Erythroblast (primary cell): ENCODE measurements around the gene DPP4.
A peak's percentile ranks its signal among the peaks of the same experiment; 100 is the strongest.

Experiments
- DNase-seq, 2 experiments: peaks; one replicate each; lab custom pipeline; 2025; lab: John Stamatoyannopoulos, UW
- GATA1 ChIP-seq: IDR thresholded peaks from 2 replicates; pipeline ENCODE4 v1.6.1; 2011; ENCODE audit warnings: low read depth, mild to moderate bottlenecking, control low read depth, low read length, moderate library complexity
- POLR2A ChIP-seq: IDR thresholded peaks from 2 replicates; pipeline ENCODE4 v1.6.1; 2011; ENCODE audit warnings: mild to moderate bottlenecking, low read length

The DPP4 gene

DNA sequence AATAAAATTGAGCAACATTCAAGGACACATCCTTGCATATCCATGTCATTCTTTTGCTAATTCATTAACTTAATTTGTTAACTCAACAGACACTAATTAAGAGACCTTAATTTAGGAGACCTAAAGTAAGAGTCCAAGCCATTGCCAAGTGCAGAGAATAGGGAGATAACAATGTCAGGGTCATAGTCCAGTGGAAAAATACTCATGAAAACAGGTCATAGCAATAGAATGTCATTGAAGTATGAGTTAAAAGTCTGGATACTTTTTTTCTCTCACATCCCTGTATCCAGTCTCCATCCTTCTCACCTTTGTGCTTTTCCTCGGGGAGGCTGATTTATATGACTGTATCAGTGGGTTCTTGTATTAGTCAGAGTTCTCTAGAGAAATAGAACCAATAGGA lies 26.6 kb upstream of the DPP4 start:
- DNase-seq = no peak
- TF ChIP-seq POLR2A = no peak
- TF ChIP-seq GATA1 = no peak

DNA sequence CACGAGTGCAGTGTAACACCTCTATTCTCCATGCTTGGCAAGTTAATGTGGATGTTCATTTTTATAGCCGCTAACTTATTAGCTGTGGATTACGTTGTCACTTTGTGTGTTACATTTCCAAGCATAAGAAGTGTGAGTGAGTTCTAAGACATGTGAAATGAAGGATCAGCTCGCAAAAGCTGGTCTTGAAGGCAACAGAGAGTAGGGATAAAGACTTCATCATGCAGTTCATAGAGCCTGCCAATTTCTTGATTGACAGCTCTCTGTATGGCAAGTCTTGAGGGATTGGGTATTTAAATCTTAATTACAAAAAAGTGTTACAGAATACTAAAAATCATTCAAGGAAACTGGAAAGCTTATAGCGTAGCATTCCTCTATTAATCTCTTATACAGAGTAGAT lies 25.8 kb upstream of the DPP4 start:
- DNase-seq = no peak
- TF ChIP-seq POLR2A (no peak), GATA1 (no peak)

DNA sequence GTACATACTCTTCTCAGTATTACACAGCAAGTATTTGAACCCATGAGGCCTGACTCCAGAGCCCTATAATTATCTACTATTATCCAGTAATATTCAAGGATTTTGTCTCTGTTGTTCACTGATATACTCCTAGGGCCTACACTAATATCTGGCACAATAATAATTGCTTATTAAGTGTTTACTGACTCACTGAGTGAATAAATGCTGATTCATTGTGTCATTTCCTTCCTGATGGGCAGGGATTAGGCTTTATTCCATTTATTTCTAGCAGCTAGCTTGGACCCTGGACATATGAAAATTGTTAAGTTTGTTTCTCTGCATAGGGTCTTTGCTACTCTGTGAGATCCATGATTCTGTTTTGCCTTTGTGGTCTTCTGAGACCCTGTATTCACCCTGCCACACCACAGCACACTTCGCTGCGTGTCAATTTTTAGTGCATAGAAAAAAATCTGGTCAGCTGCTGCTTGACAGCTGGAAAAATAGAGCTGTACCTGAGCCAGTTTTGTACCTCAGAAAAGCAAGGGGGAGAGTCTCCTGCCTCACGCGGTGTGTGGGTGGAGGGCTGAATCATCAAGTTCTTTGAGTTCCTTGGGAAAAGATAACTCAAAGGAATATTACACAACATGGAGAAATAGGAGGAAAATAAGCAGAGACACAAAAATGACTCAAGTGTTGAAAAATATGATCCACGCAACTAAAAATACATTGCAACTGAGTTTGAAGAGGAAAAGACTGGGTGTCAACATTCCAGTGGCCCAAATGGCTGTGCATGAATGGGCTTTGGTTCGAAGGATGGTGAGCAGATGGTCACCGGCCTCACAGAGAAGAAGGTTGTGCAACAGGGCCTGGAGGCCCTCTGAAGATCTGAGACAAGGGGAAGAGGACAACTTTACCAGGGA lies 18.9 kb upstream of the DPP4 start:
- TF ChIP-seq GATA1 (no peak), POLR2A (no peak)
- peak in 1 of 2 experiments; percentile 33 for DNase-seq

DNA sequence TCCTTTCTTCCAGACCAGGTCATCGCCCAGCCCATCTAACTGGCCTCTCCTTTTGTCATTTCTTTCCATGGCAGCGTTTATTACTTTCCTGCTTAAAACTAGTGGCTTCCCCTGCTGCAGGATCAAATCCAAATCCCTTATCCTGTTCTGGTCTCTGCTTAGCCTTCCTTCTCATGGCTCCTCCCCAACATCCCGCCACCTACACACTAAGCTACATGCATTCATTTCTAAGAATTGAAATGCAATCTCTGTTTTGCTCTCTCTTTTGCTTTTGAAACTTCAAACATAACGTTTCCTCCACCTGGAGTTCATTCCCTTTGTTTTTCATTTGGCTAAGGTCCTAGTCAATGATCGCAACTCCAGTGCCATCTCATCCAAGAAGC lies 18.0 kb upstream of the DPP4 start:
- TF ChIP-seq GATA1 = no peak
- TF ChIP-seq POLR2A = no peak
- DNase-seq = no peak

DNA sequence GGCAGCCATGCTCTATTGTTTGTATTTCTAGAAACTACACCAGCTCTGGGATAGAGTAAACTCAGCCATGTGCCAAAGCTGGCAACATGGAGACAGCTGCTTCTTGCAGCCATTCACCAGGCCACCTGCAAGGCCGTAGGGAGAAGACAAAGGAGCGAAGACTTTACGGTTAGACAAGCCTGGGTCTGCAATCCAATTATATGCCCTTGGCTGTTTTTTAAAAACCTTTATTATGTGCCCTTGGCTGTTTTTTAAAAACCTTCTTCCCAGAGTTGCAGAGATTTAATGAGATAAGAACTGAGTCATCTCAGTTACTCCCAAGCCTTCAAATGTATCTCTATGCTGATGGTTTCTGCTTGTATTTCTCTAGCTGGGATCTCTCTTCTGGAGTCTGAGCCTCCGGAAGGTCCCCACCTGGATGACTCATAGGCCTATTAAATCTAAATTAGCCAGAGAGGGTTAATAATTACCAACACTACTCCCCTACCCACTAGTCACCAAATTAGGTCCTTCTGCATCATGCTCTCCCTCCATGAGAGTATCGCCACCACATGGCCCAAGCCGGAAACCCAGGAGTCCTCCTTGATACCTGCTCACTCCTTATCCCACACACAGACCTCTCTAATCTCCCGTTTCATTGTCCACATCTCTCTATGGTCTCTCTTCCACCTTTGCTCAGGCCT lies 17.5 kb upstream of the DPP4 start:
- no peak for DNase-seq

DNA sequence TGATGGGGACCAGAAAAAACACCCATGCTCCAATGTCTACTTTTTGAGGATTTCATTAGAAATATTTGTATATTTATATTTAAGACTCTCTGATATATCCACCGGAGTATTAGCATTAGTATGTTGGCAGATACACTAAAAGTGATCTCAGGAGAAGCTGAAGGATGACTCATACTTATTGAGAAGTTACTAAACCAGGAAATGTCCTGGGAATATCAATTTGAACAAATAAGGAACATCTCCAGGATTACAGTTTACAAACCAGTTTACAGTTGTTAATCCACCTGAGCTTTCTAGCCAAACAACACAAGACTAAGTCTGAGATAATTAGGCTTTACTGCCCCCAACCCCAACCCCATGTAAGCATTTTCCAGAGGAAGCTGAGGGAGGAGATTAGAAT lies 16.1 kb upstream of the DPP4 start:
- TF ChIP-seq POLR2A (no peak), GATA1 (no peak)
- DNase-seq = no peak

More for the DNA sequence above, 17.5 kb upstream of the DPP4 start:
- TF ChIP-seq GATA1 (no peak), POLR2A (no peak)

DNA sequence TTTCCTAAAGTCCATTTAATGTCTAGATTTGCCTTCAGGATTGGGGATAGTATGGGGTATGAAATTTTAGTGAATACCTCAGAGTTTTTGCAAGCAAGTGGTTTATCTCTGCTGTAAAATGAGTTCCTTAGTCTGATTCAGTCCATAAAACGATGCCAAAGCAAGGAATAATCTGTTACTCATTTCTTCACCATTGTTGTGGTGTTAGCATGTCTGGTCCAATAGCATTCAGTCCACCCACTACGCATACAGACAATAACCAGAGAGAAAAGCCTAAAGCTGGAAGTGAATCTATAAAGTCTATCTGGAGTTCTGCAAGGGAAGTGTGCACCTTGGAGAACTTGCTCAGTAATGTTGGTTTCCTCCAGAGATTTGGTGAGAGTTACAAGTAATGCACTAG lies 12.9 kb upstream of the DPP4 start:
- DNase-seq = no peak
- TF ChIP-seq GATA1 = no peak
- no peak for TF ChIP-seq POLR2A

DNA sequence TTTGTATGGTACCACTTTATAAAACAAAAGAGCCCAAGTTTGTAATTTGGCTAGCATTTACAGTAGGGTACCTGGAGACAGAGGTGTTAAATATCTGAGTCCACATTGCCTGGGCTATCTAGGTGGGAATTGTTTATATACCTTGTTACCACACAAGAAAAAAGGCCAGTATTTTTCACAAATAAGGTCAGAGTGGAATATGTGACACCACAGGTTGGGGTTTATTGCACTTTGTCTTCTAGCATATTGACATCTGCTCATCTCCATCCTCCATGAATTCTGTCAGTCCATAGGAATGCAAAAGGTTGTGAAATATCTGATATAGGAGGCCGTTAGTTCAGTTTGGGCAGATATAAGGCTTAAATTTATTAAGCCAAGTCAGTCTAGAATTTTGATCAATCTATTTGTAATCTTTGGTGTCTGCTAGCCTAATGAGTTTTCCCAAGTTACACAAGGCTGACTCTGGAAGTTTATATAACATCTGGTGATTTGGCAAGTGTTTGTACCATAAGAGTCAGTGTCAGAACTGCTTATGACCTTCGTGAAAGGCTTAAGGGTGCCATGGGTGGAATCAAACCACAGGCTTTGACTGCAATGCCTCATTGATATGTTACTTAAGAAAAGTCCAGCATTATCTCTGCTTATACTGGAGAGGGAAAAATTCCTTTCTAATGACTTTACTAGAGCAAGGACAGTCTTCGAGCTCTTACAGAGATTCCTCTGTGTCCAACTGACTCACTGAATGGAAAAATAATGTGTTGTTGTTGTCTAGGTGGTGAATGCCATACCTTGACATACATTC lies 11.3 kb upstream of the DPP4 start:
- TF ChIP-seq GATA1 (no peak), POLR2A (no peak)
- no peak for DNase-seq

DNA sequence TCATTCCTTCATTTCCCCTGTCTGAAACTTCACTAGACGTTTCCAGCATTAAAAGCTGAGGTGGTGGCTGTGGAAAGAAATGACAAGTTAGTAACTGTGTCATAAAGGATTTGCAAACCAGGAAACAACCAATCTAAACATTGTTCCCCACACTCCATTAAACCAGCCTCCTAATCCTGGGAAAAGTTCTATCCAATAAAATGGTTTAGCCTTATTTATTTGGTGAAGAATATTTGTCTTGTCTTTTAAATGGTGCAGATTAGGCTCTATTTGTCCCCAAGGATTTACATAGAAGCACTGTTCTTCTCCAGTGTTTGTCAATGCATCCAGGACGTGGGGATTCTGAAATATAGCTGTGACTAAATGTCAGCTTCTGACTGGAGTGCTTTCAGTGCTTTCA lies 10.5 kb upstream of the DPP4 start:
- TF ChIP-seq POLR2A (no peak), GATA1 (no peak)
- no peak for DNase-seq

DNA sequence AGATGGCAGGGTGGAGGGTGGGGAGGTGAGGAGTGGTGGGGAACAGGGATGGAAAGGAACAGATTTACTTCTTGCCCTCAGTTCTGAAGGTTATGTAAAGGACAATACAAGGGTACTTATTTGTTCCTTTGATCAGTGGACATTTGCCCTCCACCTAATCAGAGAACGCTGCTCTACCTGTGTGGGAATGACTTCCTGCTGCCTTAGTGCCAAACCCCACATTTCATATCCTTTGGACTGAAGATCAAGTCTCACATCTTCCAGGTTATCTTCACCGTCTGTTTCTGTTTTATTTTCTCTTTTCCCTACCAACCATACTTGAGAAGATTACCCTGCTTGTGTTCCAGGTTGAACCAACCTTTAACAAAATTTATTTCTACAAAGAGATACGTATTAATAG lies 8.7 kb upstream of the DPP4 start:
- TF ChIP-seq GATA1 = no peak
- no peak for TF ChIP-seq POLR2A
- no peak for DNase-seq

DNA sequence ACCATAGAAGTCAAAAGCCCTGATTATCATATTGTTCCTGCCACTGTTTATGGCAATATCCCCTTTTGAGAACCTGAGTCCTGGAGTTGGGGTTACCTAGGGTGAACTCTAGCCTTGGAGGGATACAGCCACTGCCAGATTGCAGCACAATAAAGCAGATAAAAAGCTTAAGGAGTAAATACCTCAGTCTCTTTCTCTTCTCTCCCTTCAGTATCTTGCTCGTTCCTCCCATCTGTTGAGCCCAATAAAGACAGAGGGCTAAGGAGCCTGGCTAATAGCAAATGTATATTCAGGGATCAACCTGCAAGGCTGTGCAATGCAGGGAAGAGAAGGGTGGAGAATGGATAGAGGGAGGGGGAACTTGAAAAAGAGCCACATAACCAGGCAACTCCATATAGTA lies 8.0 kb upstream of the DPP4 start:
- no peak for DNase-seq
- no peak for TF ChIP-seq GATA1
- no peak for TF ChIP-seq POLR2A

DNA sequence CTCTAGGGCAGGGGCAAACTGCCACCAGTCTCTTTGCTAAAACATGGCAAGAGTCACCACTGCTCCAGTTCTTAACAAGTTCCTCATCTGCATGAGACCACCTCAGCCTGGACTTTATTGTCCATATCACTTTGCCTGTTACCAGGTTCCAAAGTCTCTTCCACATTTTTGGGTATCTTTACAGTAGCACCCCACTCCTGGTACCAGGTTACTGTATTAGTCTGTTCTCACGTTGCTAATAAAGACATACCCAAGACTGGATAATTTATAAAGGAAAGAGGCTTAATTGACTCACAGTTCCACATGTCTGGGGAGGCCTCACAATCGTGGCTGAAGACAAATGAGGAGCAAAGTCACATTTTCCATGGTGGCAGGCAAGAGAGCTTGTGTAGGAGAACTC lies 5.5 kb upstream of the DPP4 start:
- DNase-seq = no peak
- TF ChIP-seq POLR2A = no peak

DNA sequence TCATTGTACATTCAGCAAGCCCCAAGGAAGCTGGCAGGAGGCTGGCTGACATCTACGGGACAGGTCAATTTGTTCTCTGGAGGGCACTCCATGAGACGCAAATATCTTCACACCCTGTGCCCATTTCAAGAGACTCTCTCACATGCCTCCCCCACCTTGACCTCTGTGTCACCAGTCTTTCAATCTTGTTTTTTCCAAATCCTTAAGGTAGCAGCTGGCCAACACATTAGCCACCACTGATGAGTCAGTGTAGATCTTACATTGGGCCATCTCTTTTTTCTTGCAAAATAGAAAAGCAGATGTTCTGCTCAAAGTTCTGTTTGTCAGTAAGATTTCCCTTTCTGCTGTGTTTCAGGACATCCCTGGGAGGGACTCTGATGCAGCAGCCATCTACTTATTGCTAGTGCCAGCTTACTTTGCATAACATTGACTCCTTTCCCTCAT lies 1.7 kb upstream of the DPP4 start:
- DNase-seq = no peak
- TF ChIP-seq POLR2A (no peak), GATA1 (no peak)
